Measurements from ENCODE around the gene SCD5. TPM values are rescaled to one million over a fixed set of nuclear protein-coding genes. Genes with fewer than 3 reads are reported as not detected.
A peak's percentile ranks its signal among the peaks of the same experiment; 100 is the strongest.

Gene SCD5
- total and polyA plus RNA-seq, 12 donors, result 85.9 to 585 (median 229) TPM

DNA sequence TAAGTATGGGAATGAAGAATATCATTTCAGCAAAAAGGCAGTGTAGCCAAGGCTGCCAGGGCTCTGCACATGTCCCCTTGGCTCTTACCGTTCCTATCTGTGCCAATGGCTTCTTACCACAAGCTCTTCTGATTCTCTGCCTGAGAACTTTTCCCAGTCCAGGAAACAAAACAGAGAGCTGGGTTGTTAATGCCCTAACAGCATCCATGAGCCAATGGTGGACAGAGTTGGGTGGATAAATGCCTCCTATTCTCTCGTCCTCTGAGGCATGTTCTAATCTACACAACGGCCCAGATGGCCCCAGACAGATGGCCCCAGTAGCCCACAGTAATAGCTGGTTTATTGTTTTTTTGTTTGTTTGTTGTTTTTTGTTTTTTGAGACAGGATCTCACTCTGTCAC is 28.0 kb downstream of the SCD5 start:
- Histone ChIP-seq H3K36me3 (replicated peaks in 1 of 2) (no peaks in the 10 kb centered on the region), H3K4me3 (no peak overlapping the region), H3K27me3 (no peaks in the 10 kb centered on the region), H3K4me1 (replicated peaks in 1 of 2) (peaks cover 0 to 11% of the 10 kb centered on the region in 2 donors), H3K27ac (peak overlapping the region in 1 of 5 donors; percentile 27), H3K9me3 (replicated peaks in 1 of 3) (no peaks in the 10 kb centered on the region)
- intact Hi-C loops (cut with DNase I), result no loop called here
- WGBS, 4 donors, result 59 to 71% (median 62%) methylated on average over 3 of the region's 3 CpGs
- DNase-seq, result no peak
- TF ChIP-seq, protein P1, sequence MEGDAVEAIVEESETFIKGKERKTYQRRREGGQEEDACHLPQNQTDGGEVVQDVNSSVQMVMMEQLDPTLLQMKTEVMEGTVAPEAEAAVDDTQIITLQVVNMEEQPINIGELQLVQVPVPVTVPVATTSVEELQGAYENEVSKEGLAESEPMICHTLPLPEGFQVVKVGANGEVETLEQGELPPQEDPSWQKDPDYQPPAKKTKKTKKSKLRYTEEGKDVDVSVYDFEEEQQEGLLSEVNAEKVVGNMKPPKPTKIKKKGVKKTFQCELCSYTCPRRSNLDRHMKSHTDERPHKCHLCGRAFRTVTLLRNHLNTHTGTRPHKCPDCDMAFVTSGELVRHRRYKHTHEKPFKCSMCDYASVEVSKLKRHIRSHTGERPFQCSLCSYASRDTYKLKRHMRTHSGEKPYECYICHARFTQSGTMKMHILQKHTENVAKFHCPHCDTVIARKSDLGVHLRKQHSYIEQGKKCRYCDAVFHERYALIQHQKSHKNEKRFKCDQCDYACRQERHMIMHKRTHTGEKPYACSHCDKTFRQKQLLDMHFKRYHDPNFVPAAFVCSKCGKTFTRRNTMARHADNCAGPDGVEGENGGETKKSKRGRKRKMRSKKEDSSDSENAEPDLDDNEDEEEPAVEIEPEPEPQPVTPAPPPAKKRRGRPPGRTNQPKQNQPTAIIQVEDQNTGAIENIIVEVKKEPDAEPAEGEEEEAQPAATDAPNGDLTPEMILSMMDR (IDR thresholded peaks at IDR 0.05), result no peak
- no peak for TF ChIP-seq POLR2A (IDR thresholded peaks at IDR 0.05)

DNA sequence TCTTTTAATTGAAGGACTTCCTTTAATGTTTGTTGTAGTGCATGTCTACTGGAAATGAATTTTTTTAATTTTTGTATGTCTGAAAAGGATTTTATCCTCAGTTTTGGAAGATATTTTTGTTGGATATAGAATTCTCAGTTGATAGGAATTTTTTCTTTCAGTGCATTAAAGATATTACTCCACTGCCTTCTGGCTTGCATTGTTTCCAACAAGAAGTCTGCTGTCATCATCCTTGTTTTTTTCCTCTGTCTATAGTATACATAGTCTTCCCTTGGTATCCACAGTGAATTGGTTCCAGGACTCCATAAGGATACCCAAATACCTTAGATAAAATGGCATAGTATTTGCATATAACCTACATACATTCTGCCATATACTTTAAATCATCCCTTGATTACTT is 33.5 kb downstream of the SCD5 start:
- Histone ChIP-seq H3K4me3 (no peak overlapping the region), H3K27me3 (no peaks in the 10 kb centered on the region), H3K9me3 (replicated peaks in 1 of 3) (peaks cover 0 to 7% (median 0%) of the 10 kb centered on the region in 3 donors), H3K4me1 (replicated peaks in 1 of 2) (no peaks in the 10 kb centered on the region), H3K27ac (no peak overlapping the region), H3K36me3 (replicated peaks in 1 of 2) (no peaks in the 10 kb centered on the region)
- DNase-seq, result no peak
- TF ChIP-seq, protein P1 (IDR thresholded peaks at IDR 0.05), result no peak
- TF ChIP-seq POLR2A (IDR thresholded peaks at IDR 0.05), result no peak
- intact Hi-C loops (cut with DNase I), result no loop called here

DNA sequence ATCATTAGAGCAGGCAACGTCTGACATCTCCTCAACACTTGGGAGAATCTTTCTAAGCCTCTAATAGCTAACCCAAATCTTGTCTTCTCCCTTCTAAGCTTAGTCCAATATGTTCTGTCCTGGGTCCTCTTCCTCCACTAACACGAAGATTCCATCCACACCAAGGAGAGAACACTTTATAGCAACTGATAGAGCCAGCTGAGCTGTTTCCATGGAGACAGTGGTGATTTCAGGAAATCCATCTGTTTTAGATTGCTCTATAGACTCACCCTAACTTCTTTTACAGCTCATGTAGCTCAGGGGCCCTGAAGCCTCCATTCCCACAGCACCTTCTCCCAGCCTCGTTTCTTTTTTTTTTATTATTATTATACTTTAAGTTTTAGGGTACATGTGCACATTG is 37.4 kb downstream of the SCD5 start:
- H3K27ac ChIP-seq, result no peak overlapping the region
- H3K4me3 ChIP-seq, result no peak overlapping the region
- peak in 1 of 7 donors; percentile 29 for DNase-seq
- no peaks in the 10 kb centered on the region for H3K27me3 ChIP-seq
- WGBS, 4 donors, result 45 to 59% (median 55%) methylated on average over 3 of the region's 3 CpGs
- no peaks in the 10 kb centered on the region for H3K36me3 ChIP-seq (replicated peaks in 1 of 2)
- no peaks in the 10 kb centered on the region for H3K4me1 ChIP-seq (replicated peaks in 1 of 2)
- TF ChIP-seq POLR2A (IDR thresholded peaks at IDR 0.05), result no peak
- TF ChIP-seq, protein P1 (IDR thresholded peaks at IDR 0.05), result no peak
- peaks cover 0 to 7% (median 0%) of the 10 kb centered on the region in 3 donors for H3K9me3 ChIP-seq (replicated peaks in 1 of 3)
- intact Hi-C loops (cut with DNase I), result no loop called here

DNA sequence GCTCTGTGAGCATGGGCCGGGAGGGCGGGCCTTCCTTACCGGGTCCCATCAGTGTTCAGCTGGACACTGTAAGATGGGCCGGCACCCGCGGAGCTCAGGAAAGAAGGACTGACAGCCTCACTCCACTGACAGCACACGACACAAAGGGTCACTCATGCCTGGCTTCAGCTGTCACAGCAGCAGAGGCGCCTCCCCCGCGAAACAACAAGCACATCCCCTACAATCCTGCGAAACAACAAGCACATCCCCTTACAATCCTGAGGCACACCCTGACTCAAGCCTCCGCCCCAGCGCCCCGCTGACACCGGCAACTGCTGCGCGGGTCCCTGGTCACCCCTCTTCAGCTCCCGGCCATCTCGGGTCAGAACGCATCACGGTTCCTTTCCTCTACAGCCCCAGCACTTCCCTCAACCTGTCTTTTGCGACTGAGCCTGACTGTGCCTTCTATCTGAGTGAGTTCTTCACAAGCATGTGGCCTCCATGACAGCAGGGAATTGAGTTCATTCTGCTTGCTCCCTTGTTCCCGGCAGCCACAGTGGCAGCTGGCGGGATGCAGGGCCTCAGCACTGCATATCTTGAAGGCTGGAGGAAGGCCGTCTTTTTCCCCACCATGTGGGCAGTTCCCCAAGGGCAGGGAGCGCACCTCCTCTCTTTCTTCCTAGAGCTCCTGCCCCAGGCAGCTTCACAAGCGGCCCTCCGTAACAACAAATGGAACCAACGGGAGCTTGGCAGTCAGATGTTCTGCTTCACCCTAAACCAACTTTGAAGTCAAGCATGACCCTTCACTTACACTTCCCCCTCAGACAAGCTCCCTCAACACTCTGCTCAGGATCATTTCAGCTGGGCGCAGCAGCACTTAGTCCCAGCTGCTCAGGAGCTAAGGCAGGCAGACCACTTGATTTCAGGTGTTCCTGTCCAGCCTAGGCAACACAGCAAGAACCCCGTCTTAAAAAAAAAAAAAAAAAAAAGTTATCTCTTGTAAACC is 39.6 kb downstream of the SCD5 start:
- 76 to 83% (median 79%) methylated on average over 26 to 31 of the region's 31 CpGs for WGBS, 4 donors
- Histone ChIP-seq H3K36me3 (replicated peaks in 1 of 2) (no peaks in the 10 kb centered on the region), H3K27me3 (no peaks in the 10 kb centered on the region), H3K27ac (peak overlapping the region in 1 of 5 donors; percentile 6), H3K9me3 (replicated peaks in 1 of 3) (no peaks in the 10 kb centered on the region), H3K4me1 (replicated peaks in 1 of 2) (peaks cover 14 to 21% of the 10 kb centered on the region in 2 donors), H3K4me3 (no peak overlapping the region)
- DNase-seq, result peak in 1 of 7 donors; percentile 49
- intact Hi-C loops (cut with DNase I), result no loop called here
- no peak for TF ChIP-seq POLR2A (IDR thresholded peaks at IDR 0.05)
- TF ChIP-seq, protein P1 (IDR thresholded peaks at IDR 0.05), result no peak
